BE2C (cell line): ENCODE results near the gene JMY.

Source experiments
- DNase-seq: peaks from one replicate; pipeline ENCODE4 v3.0.0-alpha.2; 2020
- H3K27me3 ChIP-seq: fragments of 250-450 bp; sonication (Bioruptor Pico); 2 replicates; pipeline ENCODE4 v1.5.1; 2020; ENCODE audit warnings: mild to moderate bottlenecking
- H3K36me3 ChIP-seq: fragments of 250-450 bp; sonication (Bioruptor Pico); 2 replicates; pipeline ENCODE4 v1.5.1; 2020; ENCODE audit warnings: mild to moderate bottlenecking
- H3K4me1 ChIP-seq: fragments of 250-450 bp; sonication (Bioruptor Pico); 2 replicates; pipeline ENCODE4 v1.5.1; 2020
- H3K4me3 ChIP-seq: 2 replicates; pipeline ENCODE4 v1.5.1; 2011; ENCODE audit warnings: low read depth, low read length
- H3K9me3 ChIP-seq: fragments of 250-450 bp; sonication (Bioruptor Pico); 2 replicates; pipeline ENCODE4 v1.5.1; 2020
- TF ChIP-seq, protein P1 (sequence below): IDR thresholded peaks from 2 replicates; pipeline ENCODE4 v1.5.1; 2012; ENCODE audit warnings: mild to moderate bottlenecking, low read depth, low read length

JMY gene

DNA sequence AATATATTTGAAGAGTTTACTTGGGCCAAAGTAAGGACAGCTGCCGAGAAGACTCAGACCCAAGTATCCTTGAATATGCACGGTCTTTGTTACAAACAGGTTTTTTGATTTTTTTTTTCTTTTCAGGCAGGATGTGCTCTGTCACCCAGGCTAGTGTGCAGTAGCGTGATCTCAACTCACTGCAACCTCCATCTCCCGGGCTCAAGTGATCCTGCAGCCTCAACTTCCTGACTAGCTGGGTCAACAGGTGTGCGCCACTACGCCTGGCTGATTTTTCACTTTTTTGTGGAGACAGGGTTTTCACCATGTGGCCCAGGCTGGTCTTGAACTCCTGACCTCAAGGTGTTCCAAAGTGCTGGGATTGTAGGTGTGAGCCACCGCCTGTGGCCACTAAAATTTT, 27.4 kb downstream of the JMY start:
- TF ChIP-seq, protein P1, sequence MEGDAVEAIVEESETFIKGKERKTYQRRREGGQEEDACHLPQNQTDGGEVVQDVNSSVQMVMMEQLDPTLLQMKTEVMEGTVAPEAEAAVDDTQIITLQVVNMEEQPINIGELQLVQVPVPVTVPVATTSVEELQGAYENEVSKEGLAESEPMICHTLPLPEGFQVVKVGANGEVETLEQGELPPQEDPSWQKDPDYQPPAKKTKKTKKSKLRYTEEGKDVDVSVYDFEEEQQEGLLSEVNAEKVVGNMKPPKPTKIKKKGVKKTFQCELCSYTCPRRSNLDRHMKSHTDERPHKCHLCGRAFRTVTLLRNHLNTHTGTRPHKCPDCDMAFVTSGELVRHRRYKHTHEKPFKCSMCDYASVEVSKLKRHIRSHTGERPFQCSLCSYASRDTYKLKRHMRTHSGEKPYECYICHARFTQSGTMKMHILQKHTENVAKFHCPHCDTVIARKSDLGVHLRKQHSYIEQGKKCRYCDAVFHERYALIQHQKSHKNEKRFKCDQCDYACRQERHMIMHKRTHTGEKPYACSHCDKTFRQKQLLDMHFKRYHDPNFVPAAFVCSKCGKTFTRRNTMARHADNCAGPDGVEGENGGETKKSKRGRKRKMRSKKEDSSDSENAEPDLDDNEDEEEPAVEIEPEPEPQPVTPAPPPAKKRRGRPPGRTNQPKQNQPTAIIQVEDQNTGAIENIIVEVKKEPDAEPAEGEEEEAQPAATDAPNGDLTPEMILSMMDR, result no peak

GRCh38 chr5:79267180-79267579, 31.2 kb downstream of the JMY start:
- no peaks in the 10 kb centered on the region for H3K4me1 ChIP-seq
- H3K9me3 ChIP-seq, result no peaks in the 10 kb centered on the region
- no peaks in the 10 kb centered on the region for H3K27me3 ChIP-seq
- TF ChIP-seq, protein P1, result no peak
- DNase-seq, result no peak
- no peak overlapping the region for H3K4me3 ChIP-seq
- H3K36me3 ChIP-seq, result no peaks in the 10 kb centered on the region

More for the DNA sequence above, 27.4 kb downstream of the JMY start:
- H3K9me3 ChIP-seq, result no peaks in the 10 kb centered on the region
- H3K4me1 ChIP-seq, result no peaks in the 10 kb centered on the region
- no peaks in the 10 kb centered on the region for H3K36me3 ChIP-seq
- no peak overlapping the region for H3K4me3 ChIP-seq
- DNase-seq, result no peak
- no peaks in the 10 kb centered on the region for H3K27me3 ChIP-seq

- no peak for DNase-seq
- TF ChIP-seq, protein P1, result no peak
- no peaks in the 10 kb centered on the region for H3K9me3 ChIP-seq
- H3K4me1 ChIP-seq, result no peaks in the 10 kb centered on the region
- H3K27me3 ChIP-seq, result no peaks in the 10 kb centered on the region
- H3K4me3 ChIP-seq, result no peak overlapping the region
- no peaks in the 10 kb centered on the region for H3K36me3 ChIP-seq
These were observed 33.8 kb downstream of the JMY start for GRCh38 chr5:79269733-79270166.

GRCh38 chr5:79273341-79273740, 37.4 kb downstream of the JMY start:
- Histone ChIP-seq H3K27me3 (no peaks in the 10 kb centered on the region), H3K4me3 (no peak overlapping the region), H3K4me1 (no peaks in the 10 kb centered on the region), H3K9me3 (no peaks in the 10 kb centered on the region), H3K36me3 (no peaks in the 10 kb centered on the region)
- no peak for DNase-seq
- TF ChIP-seq, protein P1, result no peak

DNA sequence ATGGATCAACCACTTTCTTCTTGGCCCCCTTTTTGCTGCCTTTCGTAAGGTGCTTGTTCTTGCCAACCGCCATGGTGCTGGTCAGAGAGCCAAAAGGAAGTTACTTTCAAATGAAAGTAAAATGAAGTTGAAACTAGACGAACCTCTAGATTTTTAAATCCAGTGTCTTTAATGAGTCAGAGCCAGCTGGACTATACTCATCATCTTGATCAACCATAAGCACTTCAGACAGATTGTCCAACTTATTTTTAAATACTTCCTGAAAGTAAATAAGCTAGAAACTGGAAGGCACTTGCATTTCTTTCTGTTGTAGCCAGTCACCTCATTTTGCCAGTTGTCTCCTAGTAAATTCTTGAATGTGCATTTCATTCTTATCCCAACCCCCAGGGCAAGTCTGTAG, 48.9 kb downstream of the JMY start:
- TF ChIP-seq, protein P1, result no peak
- no peak overlapping the region for H3K4me3 ChIP-seq
- H3K36me3 ChIP-seq, result peaks cover 12% of the 10 kb centered on the region
- no peaks in the 10 kb centered on the region for H3K27me3 ChIP-seq
- no peak for DNase-seq
- no peaks in the 10 kb centered on the region for H3K9me3 ChIP-seq
- no peaks in the 10 kb centered on the region for H3K4me1 ChIP-seq

DNA sequence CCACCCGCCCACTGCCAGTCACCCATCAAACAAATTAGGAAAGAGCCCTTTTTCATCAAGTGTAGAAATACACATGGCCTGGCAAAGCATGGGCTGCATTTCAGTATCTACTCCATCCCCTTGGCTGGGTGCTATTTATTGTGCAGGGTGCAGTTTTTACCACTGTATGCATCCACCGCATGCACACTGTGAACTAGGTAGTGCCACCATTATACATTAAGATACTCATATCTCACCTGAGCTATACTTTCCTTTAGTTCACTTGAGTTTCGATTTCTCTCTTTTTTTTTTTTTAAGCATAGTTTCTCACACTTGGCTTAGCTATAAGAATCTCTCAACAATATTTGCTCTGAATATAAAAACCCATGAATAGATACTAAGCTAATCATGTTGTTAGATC, 49.4 kb downstream of the JMY start:
- Histone ChIP-seq H3K9me3 (no peaks in the 10 kb centered on the region), H3K4me1 (no peaks in the 10 kb centered on the region), H3K27me3 (no peaks in the 10 kb centered on the region), H3K36me3 (peaks cover 9% of the 10 kb centered on the region), H3K4me3 (no peak overlapping the region)
- DNase-seq, result no peak
- TF ChIP-seq, protein P1, result no peak
